ENCODE data around the gene TBC1D9. TPM values are rescaled to one million over a fixed set of nuclear protein-coding genes. Genes with fewer than 3 reads are reported as not detected.

TBC1D9 gene
- total and polyA plus RNA-seq, 2 of the 13 experiments (the other 11 are each of a cell fraction or from before 2014, with no cell fraction given): 11.9 to 12.2 TPM

GRCh38 chr4:140641105-140641555 lies 115.1 kb downstream of the TBC1D9 start (continued):
- TF ChIP-seq TBL1XR1 (IDR thresholded peaks at IDR 0.05; ENCODE audit: borderline replicate concordance, low read length, partially characterized antibody) (peak; percentile 41), SOX13 (IDR thresholded peaks at IDR 0.05) (peak; percentile 86), SOX13 (CRISPR knock-in tag; conservative IDR thresholded peaks at IDR 0.05 in 1 of 2, IDR thresholded peaks at IDR 0.05 in 1 of 2) (peak in 1 of 2 experiments; percentile 91; a peak in 2 of 4 replicates), ARNT (IDR thresholded peaks at IDR 0.05) (no peak), ZNF556 (CRISPR knock-in tag; IDR thresholded peaks at IDR 0.05; ENCODE audit: borderline replicate concordance) (no peak), FOXA3 (CRISPR knock-in tag; IDR thresholded peaks at IDR 0.05) (peak; percentile 85), ETV5 (CRISPR knock-in tag; IDR thresholded peaks at IDR 0.05; ENCODE audit: borderline replicate concordance) (peak; percentile 61; the same call in 1 of the 2 replicates), NFIC (IDR thresholded peaks at IDR 0.05; ENCODE audit: low read length) (peak; percentile 93), HMG20B (CRISPR knock-in tag; conservative IDR thresholded peaks at IDR 0.05) (peak; percentile 76; the same call in 1 of the 2 replicates), ZNF629 (CRISPR knock-in tag; conservative IDR thresholded peaks at IDR 0.05) (peak; percentile 28; the same call in 1 of the 2 replicates), ELF3 (CRISPR knock-in tag; IDR thresholded peaks at IDR 0.05) (peak; percentile 83), NONO (IDR thresholded peaks at IDR 0.05) (no peak), NONO (CRISPR knock-in tag; conservative IDR thresholded peaks at IDR 0.05) (no peak), EP300 (IDR thresholded peaks at IDR 0.05; ENCODE audit: low read depth in 2 of 2, low read length in 2 of 2) (peak in 1 of 2 experiments; percentile 97; a peak in 2 of 4 replicates), EP300 (CRISPR knock-in tag; IDR thresholded peaks at IDR 0.05; ENCODE audit: borderline replicate concordance) (peak; percentile 67; the same call in 1 of the 2 replicates), FOXM1 (CRISPR knock-in tag; IDR thresholded peaks at IDR 0.05) (no peak), KAT2B (IDR thresholded peaks at IDR 0.05; ENCODE audit: borderline replicate concordance, low read depth, low read length) (no peak), ATF4 (CRISPR knock-in tag; IDR thresholded peaks at IDR 0.05) (0 out of 4 replicates have a peak, but pooled peaks of 1 of the 2 experiments have one; percentile 8), TEAD3 (CRISPR knock-in tag; optimal IDR thresholded peaks at IDR 0.05; ENCODE audit: borderline replicate concordance) (peak; percentile 74), ZBTB40 (IDR thresholded peaks at IDR 0.05) (no peak), ZBTB40 (CRISPR knock-in tag; IDR thresholded peaks at IDR 0.05) (peak; percentile 78), NFRKB (IDR thresholded peaks at IDR 0.05) (no peak), MAX (IDR thresholded peaks at IDR 0.05) (0 out of 2 replicates have a peak, but pooled peaks have one; percentile 42)

All from HepG2 (cell line).